Astrocyte of the cerebellum (primary cell): ENCODE data around the gene HOXC9.

Experiments
- DNase-seq: peaks from one replicate; pipeline ENCODE4 v3.0.0-alpha.2; 2011; ENCODE audit warnings: low read depth
- H3K4me3 ChIP-seq: 2 replicates; pipeline ENCODE4 v1.5.1; 2011; ENCODE audit warnings: mild to moderate bottlenecking, low read depth, low read length, moderate library complexity
- CTCF ChIP-seq: IDR thresholded peaks from 2 replicates; pipeline ENCODE4 v1.5.1; 2012; ENCODE audit warnings: low read length, low read depth, moderate library complexity, mild to moderate bottlenecking; ENCODE audit errors: missing control alignments
- in situ Hi-C: cut with HindIII; loops from 2 replicates; pipeline ENCODE4 v1.10.0; 2017; ENCODE audit warnings: low sequenced_read_pairs

HOXC9 gene

GRCh38 chr12:53956251-53956887 lies 43.6 kb upstream of the HOXC9 start:
- H3K4me3 ChIP-seq, result no peak overlapping the region
- no peak for TF ChIP-seq CTCF
- no peak for DNase-seq
- in situ Hi-C loops, result no loop called here

GRCh38 chr12:53956914-53957536 lies 42.9 kb upstream of the HOXC9 start:
- no peak overlapping the region for H3K4me3 ChIP-seq
- no peak for TF ChIP-seq CTCF
- DNase-seq, result no peak
- in situ Hi-C loops, result no loop called here

- no peak overlapping the region for H3K4me3 ChIP-seq
- in situ Hi-C loops, result no loop called here
- TF ChIP-seq CTCF, result no peak
- no peak for DNase-seq
Measured at GRCh38 chr12:53958128-53958527, 41.8 kb upstream of the HOXC9 start.

GRCh38 chr12:53959314-53959713 lies 40.6 kb upstream of the HOXC9 start:
- in situ Hi-C loops, result no loop called here
- H3K4me3 ChIP-seq, result no peak overlapping the region
- DNase-seq, result no peak
- no peak for TF ChIP-seq CTCF

GRCh38 chr12:53960187-53961024 lies 39.6 kb upstream of the HOXC9 start:
- no peak for TF ChIP-seq CTCF
- no peak for DNase-seq
- in situ Hi-C loops, result no loop called here
- no peak overlapping the region for H3K4me3 ChIP-seq

GRCh38 chr12:53961025-53961761 lies 38.8 kb upstream of the HOXC9 start:
- in situ Hi-C loops, result no loop called here
- no peak for DNase-seq
- TF ChIP-seq CTCF, result no peak
- H3K4me3 ChIP-seq, result no peak overlapping the region
